HG03575 (cell line): Measurements from ENCODE around the gene SORCS1.
"Not testable (repeated sequence)": the region's sequence is repeated elsewhere in the genome, so short reads cannot be mapped to it uniquely, and the experiment has no call there.

Experiments used
- ATAC-seq: cut with Tn5 transposase; IDR thresholded peaks from one replicate; pipeline ENCODE4 v1.9.1; 2021; ENCODE audit not compliant: unreplicated experiment, insufficient number of reproducible peaks, low FRiP score; ENCODE audit errors: extremely low read depth

Gene SORCS1

GRCh38 chr10:107059872-107060271 is 104.6 kb downstream of the SORCS1 start:
- no peak for ATAC-seq

GRCh38 chr10:107059068-107059804 is 105.3 kb downstream of the SORCS1 start:
- no peak for ATAC-seq

- ATAC-seq, result no peak
Measured at GRCh38 chr10:107058331-107058730, 106.2 kb downstream of the SORCS1 start.

GRCh38 chr10:107056182-107056581 is 108.3 kb downstream of the SORCS1 start:
- no peak for ATAC-seq

GRCh38 chr10:107054469-107055156 is 109.9 kb downstream of the SORCS1 start:
- ATAC-seq, result no peak

- no peak for ATAC-seq
Measured at GRCh38 chr10:107051769-107052168, 112.7 kb downstream of the SORCS1 start.

- no peak for ATAC-seq
Measured at GRCh38 chr10:107043461-107043860, 121.0 kb downstream of the SORCS1 start.

GRCh38 chr10:107037192-107038122 is 127.0 kb downstream of the SORCS1 start:
- ATAC-seq, result no peak

GRCh38 chr10:107033799-107034422 is 130.6 kb downstream of the SORCS1 start:
- no peak for ATAC-seq

- no peak for ATAC-seq
Measured at GRCh38 chr10:107032700-107033401, 131.7 kb downstream of the SORCS1 start.

- no peak for ATAC-seq
Measured at GRCh38 chr10:107031931-107032699, 132.4 kb downstream of the SORCS1 start.

- ATAC-seq, result no peak
Measured at GRCh38 chr10:107028236-107028635, 136.3 kb downstream of the SORCS1 start.

- no peak for ATAC-seq
Measured at GRCh38 chr10:107025676-107026075, 138.8 kb downstream of the SORCS1 start.

GRCh38 chr10:107024033-107024432 is 140.5 kb downstream of the SORCS1 start:
- ATAC-seq, result not testable (repeated sequence)

- ATAC-seq, result no peak
Measured at GRCh38 chr10:107022600-107023354, 141.7 kb downstream of the SORCS1 start.

- ATAC-seq, result no peak
Measured at GRCh38 chr10:107019154-107019553, 145.4 kb downstream of the SORCS1 start.
